Coronary artery (tissue), 2 donors: ENCODE results near the gene FXYD2.

Experiments
- DNase-seq: peaks from one replicate; pipeline ENCODE4 v3.0.0-alpha.2; 2017; ENCODE audit warnings: low spot score
- H3K27ac ChIP-seq, 2 donors: fragments of 200-600 bp; sonication (generic); one replicate each; pipeline ENCODE4 v1.5.1; 2016 to 2019
- H3K4me3 ChIP-seq: fragments of 200-600 bp; sonication (generic); 2 replicates; pipeline ENCODE4 v1.5.1; 2016; ENCODE audit warnings: mild to moderate bottlenecking, moderate library complexity
- TF ChIP-seq, protein P1 (sequence below): fragments of 200-600 bp; sonication (generic); IDR thresholded peaks from one replicate; pipeline ENCODE4 v1.5.1; 2019; ENCODE audit warnings: antibody characterized with exemption

FXYD2 gene

DNA sequence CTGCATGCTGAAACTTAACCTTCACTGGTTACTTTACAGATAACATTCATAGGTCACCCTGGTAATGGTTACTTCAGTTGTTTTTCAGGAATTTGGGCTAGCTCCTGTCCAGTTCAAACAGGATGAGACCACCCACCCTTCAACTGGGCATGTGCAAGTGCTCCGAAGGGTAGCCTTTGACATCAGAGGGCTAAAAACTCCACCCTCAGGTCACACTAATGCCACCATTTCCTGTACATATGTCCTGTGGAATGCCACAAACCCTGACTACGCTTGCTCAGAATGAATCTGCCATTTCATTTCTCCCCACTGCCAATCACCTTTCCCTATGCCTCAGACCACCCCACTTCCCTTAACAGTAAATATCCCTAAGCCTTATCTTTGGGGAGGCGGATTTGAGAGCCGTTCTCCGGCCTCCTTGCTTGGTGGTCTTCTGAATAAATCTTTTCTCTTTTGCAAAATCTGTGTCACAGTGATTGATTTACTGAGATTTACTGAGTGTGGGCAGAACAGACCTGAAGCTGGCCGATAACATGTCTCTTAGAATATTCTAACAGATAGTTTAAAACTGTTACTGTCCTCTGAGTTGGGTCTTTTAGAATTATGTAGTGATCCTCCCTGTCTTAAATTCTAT lies 25.4 kb upstream of the FXYD2 start:
- peak; percentile 52 for DNase-seq
- no peak overlapping the region for H3K27ac ChIP-seq
- TF ChIP-seq, protein P1, sequence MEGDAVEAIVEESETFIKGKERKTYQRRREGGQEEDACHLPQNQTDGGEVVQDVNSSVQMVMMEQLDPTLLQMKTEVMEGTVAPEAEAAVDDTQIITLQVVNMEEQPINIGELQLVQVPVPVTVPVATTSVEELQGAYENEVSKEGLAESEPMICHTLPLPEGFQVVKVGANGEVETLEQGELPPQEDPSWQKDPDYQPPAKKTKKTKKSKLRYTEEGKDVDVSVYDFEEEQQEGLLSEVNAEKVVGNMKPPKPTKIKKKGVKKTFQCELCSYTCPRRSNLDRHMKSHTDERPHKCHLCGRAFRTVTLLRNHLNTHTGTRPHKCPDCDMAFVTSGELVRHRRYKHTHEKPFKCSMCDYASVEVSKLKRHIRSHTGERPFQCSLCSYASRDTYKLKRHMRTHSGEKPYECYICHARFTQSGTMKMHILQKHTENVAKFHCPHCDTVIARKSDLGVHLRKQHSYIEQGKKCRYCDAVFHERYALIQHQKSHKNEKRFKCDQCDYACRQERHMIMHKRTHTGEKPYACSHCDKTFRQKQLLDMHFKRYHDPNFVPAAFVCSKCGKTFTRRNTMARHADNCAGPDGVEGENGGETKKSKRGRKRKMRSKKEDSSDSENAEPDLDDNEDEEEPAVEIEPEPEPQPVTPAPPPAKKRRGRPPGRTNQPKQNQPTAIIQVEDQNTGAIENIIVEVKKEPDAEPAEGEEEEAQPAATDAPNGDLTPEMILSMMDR: no peak

DNA sequence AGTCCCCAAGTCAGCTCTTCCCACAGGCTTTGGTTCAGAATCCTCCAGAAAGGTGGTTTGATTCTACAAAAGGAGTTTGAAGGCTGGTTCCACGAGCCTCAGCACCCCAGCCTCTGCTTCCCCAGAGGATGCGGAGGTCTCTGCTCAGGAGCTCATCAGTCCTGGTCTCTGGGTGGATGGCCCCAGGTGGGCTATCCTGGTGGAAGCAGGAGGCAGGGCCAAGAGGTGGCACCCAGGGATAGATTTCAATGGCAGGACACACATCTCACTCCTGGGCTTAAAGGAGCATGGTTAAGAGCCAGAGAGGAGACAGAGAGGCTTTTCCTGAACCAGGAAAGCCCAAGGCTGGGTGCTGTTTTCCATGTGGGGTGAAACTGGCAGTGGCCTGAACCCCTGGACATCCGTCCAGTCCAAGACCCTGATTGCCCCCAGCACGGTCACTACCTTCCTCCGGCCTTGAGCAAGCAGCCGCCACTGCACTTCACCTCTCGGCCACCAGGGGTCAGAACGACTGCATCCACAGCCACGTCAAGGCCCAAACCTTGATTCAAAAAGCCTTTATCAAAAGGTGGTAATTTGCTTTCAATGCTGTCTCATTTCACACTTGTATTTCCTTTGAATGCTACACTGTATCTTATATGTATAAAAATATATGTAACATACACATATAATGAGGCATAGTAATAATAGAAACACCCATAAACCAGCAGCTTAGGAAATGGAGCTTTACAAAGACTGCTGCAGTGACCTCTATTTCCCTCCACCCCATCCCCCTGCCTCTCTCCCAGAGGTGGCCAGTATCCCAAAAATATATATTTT lies 19.3 kb upstream of the FXYD2 start:
- Histone ChIP-seq H3K4me3 (no peak overlapping the region), H3K27ac (no peak overlapping the region)
- TF ChIP-seq, protein P1: peak; percentile 97
- DNase-seq: peak; percentile 79

More for the DNA sequence above, 25.4 kb upstream of the FXYD2 start:
- no peak overlapping the region for H3K4me3 ChIP-seq

DNA sequence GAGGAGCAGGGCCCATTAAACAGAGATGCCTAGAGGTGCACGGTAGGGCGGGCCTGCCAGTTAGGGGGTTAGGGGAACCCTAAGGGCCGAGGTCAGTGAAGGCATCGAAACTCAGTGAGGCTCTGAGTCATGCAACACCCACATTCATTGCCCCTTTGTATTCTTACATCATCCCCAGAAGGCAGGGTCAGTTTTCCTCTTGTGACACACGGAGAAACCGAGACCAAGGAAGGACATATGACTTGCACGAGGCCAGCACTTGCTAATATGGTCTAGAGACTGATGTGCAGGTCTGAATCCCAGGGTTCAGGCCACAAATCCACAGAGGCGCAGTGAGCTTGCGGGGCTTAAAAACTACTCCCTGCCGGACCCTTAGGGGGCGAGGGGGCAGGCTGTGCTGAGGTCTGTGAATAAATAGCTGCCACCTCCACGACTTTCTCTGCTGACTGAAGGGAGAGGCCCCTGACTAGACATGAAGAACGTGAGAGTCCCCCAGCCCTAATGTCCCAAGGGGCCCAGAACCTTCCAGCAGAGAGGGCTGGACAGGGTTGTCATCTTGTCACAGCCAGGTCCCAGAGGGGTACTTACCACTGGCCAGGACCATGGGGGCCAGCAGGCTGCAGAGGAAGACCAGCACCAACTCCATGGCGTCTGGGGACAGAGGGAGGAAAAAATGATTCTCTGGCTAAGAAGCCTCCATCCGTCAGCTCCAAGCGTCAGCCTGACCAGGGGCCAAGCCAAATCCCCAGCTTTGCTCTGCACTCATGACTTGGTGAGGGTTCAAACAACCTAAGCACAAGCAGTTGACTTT lies 17.8 kb upstream of the FXYD2 start:
- DNase-seq: peak; percentile 72
- TF ChIP-seq, protein P1: no peak
- H3K4me3 ChIP-seq: no peak overlapping the region
- H3K27ac ChIP-seq: peak overlapping the region; percentile 29 to 57

DNA sequence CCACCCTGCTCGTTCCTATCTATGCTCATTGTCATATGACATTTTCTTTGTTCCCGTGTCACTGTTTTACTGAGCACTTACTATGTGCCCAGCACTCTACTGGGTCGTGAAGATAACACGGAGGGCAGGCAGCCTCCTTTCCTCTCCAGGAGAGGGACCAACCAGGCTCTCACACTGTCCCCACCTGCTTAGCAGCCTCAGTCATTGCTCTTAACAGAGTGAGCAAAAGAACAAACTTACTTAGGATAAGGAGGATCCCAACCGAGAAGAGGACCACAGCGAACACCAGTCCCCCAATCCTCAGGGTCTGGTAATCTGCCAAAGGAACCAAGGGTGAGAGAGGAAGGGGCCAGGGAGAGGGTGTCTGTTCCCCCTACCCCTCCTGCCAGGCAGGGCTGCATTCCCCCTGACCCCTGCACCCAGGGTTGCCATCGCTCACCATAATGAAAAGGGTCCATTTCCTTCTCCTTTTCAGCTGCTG lies 17.0 kb upstream of the FXYD2 start:
- Histone ChIP-seq H3K27ac (peak overlapping the region; percentile 23 to 30), H3K4me3 (no peak overlapping the region)
- TF ChIP-seq, protein P1: no peak
- DNase-seq: peak; percentile 54

DNA sequence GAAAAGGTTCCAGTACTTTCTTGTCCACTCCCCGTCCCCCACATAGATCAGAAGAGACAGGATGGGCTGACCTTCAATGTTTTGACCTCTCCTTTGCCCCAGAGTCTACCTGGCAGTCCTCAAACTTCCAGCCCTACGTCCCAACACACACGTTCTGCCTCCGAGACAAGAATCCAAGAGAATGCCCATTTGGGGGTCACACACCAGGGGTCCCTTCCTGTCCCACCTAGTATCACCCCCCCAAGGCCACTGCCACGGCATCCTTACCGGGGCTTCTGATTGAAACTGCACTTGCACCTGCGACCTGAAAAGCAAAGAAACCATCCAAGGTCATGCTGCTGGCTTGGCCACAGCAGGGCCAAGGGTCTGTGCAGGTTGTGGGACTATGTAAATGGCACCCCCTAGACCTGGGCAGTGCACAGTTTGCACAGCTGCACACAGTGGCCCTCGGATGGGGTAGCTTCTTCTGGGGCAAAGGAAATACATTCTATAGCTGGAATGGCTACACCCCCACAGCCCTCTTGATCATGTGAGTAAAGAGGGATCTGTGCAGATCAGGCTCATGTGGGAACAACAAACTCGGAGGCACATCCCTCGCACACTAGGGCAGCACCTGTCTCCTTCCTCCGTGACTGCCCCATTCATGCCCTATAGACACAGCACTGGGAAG lies 16.5 kb upstream of the FXYD2 start:
- DNase-seq: peak; percentile 62
- Histone ChIP-seq H3K4me3 (no peak overlapping the region), H3K27ac (peak overlapping the region in 1 of 2 donors; percentile 30)
- TF ChIP-seq, protein P1: no peak

DNA sequence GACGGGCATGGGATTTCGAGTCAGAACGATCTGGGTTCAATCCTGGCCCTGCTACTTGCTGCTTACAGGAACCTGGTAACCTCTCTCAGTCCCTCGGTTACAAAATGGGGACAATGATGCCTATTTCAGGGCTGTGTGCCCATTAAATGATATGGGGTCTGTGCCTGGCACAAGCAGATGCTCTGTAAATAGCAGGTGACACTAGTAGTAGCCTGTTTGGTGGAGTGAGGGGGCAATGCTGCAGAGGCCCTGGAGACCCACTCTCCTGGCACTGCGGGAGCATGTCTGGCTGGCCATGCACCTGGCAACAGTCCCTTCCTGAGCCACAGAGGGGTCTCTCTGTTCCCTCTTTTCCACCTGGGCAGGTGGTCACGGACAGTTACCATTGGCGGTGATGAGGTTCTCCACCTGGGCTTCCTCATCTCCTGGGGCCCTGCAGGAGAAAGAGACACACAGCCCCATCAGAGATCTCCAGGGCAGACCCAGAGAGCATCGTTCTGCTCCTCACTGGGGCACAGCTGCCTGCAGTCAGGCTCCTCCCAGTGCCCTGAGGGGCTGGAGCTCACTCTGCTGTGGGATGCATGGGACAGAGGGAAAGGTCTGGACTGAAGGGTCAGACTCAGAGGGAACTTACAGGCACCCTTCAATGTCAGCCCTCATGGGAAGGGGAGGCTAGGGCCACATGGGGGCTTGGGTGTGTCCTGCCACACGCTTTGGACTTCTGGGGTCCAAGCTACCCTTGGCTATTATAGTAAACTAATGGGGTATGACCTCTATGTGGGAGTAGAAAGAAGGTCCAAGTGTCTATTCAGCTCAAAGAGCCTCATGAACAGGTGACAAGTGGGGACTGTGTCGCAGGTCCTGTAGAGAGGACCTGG lies 15.6 kb upstream of the FXYD2 start:
- Histone ChIP-seq H3K4me3 (no peak overlapping the region), H3K27ac (no peak overlapping the region)
- TF ChIP-seq, protein P1: no peak
- DNase-seq: peak; percentile 62
